ENCODE results near the gene BBS9.
A peak's percentile ranks its signal among the peaks of the same experiment; 100 is the strongest.

The BBS9 gene

GRCh38 chr7:33627741-33628140, 498.4 kb downstream of the BBS9 start:
- DNase-seq = no peak

- no peak for DNase-seq
Measured at GRCh38 chr7:33628894-33629293, 499.5 kb downstream of the BBS9 start.

DNA sequence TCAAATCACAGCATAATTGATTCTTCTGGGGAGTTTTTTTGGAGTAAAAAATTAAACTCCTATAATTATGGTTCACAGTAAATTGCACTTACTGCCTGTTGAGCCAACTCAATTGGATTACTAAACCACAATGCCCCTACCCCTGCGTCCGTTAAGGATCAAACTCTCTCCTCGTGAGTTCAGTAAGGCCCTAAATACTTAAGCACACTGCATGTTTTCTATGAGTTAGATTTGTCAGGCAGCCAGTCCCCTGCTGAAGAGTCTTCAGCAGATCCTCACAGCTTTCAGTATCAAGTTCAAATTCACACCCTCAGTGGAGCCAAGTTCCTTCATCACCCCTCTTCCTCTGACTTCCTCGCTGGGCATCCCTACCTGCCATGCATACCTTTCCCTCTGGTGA, 501.0 kb downstream of the BBS9 start:
- DNase-seq = no peak

DNA sequence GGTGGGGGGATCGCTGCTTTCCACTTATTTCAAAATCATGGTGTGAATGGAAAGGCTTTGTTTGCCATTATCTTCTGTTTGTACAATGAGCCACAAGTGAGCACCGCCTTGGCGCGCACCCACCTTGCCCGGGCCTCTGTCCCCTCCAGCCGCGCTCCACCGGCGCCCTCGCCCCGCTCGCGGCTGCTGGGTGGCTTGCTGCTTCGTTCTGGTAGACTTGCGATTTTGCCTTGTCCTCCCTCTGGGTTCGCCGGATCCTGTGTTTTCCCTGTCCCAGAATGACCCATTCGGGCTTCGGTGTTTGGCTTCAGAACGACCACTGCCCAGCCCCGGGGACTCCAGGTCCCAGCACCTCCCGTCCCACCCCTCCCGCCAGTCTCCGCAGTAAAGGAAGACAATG, 503.0 kb downstream of the BBS9 start:
- DNase-seq = no peak

GRCh38 chr7:33632840-33633525, 503.6 kb downstream of the BBS9 start:
- DNase-seq = no peak

DNA sequence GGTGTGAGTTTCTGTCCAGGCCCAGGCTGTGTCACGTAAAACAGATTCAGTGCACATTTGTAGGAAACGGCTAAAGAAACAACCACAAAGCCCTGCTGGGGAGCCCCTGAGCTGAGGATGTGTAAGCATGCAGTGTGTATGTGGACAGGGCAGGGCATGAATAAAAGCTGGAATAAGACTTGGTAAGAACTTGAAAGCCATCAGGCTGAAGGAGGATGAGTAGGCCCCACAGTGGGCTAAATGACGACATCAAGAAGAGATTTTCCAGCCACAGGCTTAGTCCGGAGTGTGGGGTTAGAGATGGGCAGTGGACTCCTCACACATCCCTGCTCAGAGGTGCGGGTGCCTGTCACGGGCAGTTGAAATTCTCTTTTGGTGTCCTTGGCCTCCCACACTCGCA, 505.2 kb downstream of the BBS9 start:
- DNase-seq = no peak

DNA sequence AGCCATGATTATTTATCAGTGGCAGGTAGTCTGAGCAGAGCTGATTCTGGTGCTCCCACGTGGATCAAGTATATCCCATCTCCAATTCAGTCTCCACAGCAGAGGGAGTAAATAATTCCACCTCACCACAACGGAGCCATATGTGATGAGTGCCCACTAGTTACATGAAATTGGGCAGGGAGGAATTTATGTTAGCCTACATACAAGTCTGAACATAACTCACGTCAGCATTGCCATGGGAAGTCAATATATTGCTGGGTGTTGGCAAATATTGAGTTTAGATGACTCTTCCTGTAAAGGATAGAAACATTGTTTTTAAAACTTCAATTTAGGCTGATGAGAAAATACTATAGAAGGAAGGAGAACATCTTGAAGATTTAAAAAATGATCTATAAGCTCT, 507.0 kb downstream of the BBS9 start:
- DNase-seq = no peak

- DNase-seq = no peak
Measured at GRCh38 chr7:33639552-33640197, 510.3 kb downstream of the BBS9 start.

DNA sequence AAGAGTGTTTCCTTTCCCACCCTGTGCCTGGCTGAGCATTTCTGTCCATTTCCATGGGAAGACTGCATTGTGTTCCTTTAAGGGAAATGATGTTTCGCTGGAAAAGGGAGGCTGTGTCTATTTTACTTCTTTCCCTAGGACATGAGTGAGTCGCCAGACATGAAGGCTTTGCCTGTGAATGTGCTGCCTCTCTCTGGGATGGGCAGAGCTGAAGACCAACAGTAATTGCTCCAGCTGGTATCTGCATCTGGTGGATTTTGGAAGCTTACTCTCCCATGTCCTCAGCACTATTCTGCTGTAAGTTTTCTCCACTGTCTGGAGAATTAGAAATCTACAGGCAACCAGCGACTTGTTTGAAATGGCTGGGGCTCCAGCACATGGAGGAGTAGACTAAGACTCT, 511.4 kb downstream of the BBS9 start:
- no peak for DNase-seq

DNA sequence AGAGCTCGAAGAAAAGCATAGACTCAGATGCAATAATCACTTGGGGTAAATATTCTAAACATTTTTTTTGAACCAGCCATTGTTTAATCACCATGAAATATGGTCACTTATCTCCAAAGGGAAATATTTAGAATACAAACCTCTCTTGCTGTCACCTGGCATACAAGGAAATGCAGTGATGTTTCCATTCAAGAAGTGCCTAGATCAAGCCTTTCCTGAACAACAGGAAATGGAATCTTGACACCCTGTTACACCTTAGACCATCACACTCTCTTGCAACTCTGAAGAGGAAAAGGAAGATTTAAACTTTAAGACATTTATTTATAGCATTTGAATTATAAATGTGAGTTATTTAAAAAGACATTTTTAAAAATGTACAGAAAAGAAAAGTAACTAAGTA, 512.9 kb downstream of the BBS9 start:
- no peak for DNase-seq

- DNase-seq = no peak
Measured at GRCh38 chr7:33643530-33643929, 514.2 kb downstream of the BBS9 start.

DNA sequence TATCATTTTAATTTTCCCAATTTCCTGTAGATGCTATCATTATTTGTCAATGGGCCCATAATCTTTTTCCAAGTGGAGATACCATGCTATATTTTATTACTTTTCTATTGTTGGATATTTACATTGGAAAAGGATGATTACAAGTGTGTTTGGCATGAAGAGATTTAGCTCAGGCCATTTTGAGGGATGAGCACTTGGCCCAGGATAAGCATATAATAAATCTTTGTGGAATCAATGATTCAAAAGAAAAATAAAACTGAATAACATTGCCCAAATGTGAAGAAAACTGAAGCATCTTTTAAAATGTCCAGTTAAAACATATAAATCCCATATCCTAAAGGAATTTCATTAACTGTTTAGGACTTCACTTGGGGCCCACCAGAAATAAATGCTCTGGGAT, 515.1 kb downstream of the BBS9 start:
- DNase-seq = no peak

GRCh38 chr7:33645104-33645503, 515.7 kb downstream of the BBS9 start:
- no peak for DNase-seq

- no peak for DNase-seq
Measured at GRCh38 chr7:33646166-33646565, 516.8 kb downstream of the BBS9 start.

GRCh38 chr7:33646891-33647391, 517.6 kb downstream of the BBS9 start:
- DNase-seq = no peak

- no peak for DNase-seq
Measured at GRCh38 chr7:33649476-33650441, 520.4 kb downstream of the BBS9 start.

- DNase-seq = no peak
Measured at GRCh38 chr7:33650828-33651227, 521.5 kb downstream of the BBS9 start.

GRCh38 chr7:33651998-33652515, 522.7 kb downstream of the BBS9 start:
- DNase-seq = no peak

DNA sequence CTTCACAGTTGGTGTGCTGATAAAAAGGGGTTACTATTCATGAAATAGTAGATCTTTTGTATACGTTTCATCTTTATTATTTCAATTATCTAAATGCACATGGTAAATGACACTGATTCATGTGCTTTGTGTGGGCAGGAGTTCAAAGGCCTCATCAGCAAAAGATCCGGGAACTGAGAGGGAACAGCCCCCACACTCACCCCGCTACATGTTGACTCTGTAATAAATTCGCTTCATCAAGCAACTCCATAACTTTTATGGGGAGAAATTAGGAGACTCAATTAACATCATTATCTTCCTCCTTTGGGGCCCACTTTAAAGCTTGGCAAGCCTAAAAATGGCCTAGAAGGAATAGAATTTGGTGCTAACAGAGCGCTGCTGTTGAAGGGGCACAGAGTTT, 525.3 kb downstream of the BBS9 start:
- DNase-seq = peak; percentile 13
